MM.1S (cell line): ENCODE measurements around the gene SLC9A5.

Source experiments
- DNase-seq: peaks from one replicate; pipeline ENCODE4 v3.0.0-alpha.2; 2015
- H2AFZ ChIP-seq: fragments of 300-600 bp; sonication (generic); 2 replicates; pipeline ENCODE4 v1.6.0; 2016; ENCODE audit warnings: antibody characterized with exemption, low read length
- H3F3A ChIP-seq: fragments of 300-600 bp; sonication (generic); 2 replicates; pipeline ENCODE4 v1.6.1; 2016; ENCODE audit warnings: mild to moderate bottlenecking, antibody characterized with exemption, low read length, moderate library complexity, mixed read lengths; ENCODE audit not compliant: insufficient read depth
- H3K27ac ChIP-seq: fragments of 300-600 bp; sonication (generic); 2 replicates; pipeline ENCODE4 v1.5.1; 2016; ENCODE audit warnings: mild to moderate bottlenecking, low read length
- H3K27me3 ChIP-seq: fragments of 300-600 bp; sonication (generic); replicated peaks from 2 replicates; pipeline ENCODE4 v1.6.0; 2016; ENCODE audit warnings: low read length; ENCODE audit not compliant: insufficient read depth
- H3K36me3 ChIP-seq: fragments of 300-600 bp; sonication (generic); replicated peaks from 2 replicates; pipeline ENCODE4 v1.6.1; 2016; ENCODE audit warnings: mild to moderate bottlenecking, low read length, mixed read lengths; ENCODE audit not compliant: insufficient read depth
- H3K4me1 ChIP-seq: fragments of 300-600 bp; sonication (generic); 2 replicates; pipeline ENCODE4 v1.6.1; 2016; ENCODE audit warnings: low read length, mixed read lengths
- H3K4me2 ChIP-seq: fragments of 300-600 bp; sonication (generic); 2 replicates; pipeline ENCODE4 v1.6.0; 2016; ENCODE audit warnings: low read depth, low read length
- H3K4me3 ChIP-seq: fragments of 300-600 bp; sonication (generic); 2 replicates; pipeline ENCODE4 v1.5.1; 2016; ENCODE audit warnings: low read length, mixed read lengths
- H3K79me2 ChIP-seq: fragments of 300-600 bp; sonication (generic); 2 replicates; pipeline ENCODE4 v1.6.1; 2016; ENCODE audit warnings: mixed run types, low read length, mixed read lengths
- H3K9ac ChIP-seq: fragments of 300-600 bp; sonication (generic); 2 replicates; pipeline ENCODE4 v1.6.1; 2016; ENCODE audit warnings: low read length, mixed read lengths
- H3K9me2 ChIP-seq: fragments of 300-600 bp; sonication (generic); replicated peaks from 2 replicates; pipeline ENCODE4 v1.6.1; 2016; ENCODE audit warnings: mild to moderate bottlenecking, low read length, mixed read lengths; ENCODE audit not compliant: insufficient read depth
- H3K9me3 ChIP-seq: fragments of 300-600 bp; sonication (generic); replicated peaks from 2 replicates; pipeline ENCODE4 v1.6.1; 2016; ENCODE audit warnings: mild to moderate bottlenecking, low read length, mixed read lengths; ENCODE audit not compliant: insufficient read depth
- H4K20me1 ChIP-seq: fragments of 300-600 bp; sonication (generic); 2 replicates; pipeline ENCODE4 v1.6.1; 2016; ENCODE audit warnings: mild to moderate bottlenecking, low read length, moderate library complexity, mixed read lengths; ENCODE audit not compliant: insufficient read depth
- CTCF ChIP-seq: fragments of 300-600 bp; sonication (generic); IDR thresholded peaks from 2 replicates; pipeline ENCODE4 v1.5.1; 2016; ENCODE audit warnings: antibody characterized with exemption, low read length, mixed read lengths
- EZH2 ChIP-seq: fragments of 300-600 bp; sonication (generic); optimal IDR thresholded peaks from 2 replicates; pipeline ENCODE3; 2017; ENCODE audit warnings: low read depth, mild to moderate bottlenecking, antibody characterized with exemption, low read length, mixed read lengths
- EZH2phosphoT487 ChIP-seq: fragments of 300-600 bp; sonication (generic); IDR thresholded peaks from 2 replicates; pipeline ENCODE4 v1.6.1; 2018; ENCODE audit warnings: antibody characterized with exemption, low read length

SLC9A5 gene

GRCh38 chr16:67246081-67246755, 2.6 kb upstream of the SLC9A5 start:
- no peaks in the 10 kb centered on the region for H4K20me1 ChIP-seq
- no peaks in the 10 kb centered on the region for H3K9me3 ChIP-seq
- peaks cover 18% of the 10 kb centered on the region for H3K27me3 ChIP-seq
- peaks cover 44% of the 10 kb centered on the region for H3K79me2 ChIP-seq
- H3K36me3 ChIP-seq, result no peaks in the 10 kb centered on the region
- peak overlapping the region; percentile 79 for H3K4me2 ChIP-seq
- H3K9ac ChIP-seq, result peak overlapping the region; percentile 80
- peak; percentile 83 for DNase-seq
- peaks cover 36% of the 10 kb centered on the region for H3K4me1 ChIP-seq
- H3K4me3 ChIP-seq, result peak overlapping the region; percentile 93
- peaks cover 44% of the 10 kb centered on the region for H3F3A ChIP-seq
- H3K9me2 ChIP-seq, result no peaks in the 10 kb centered on the region
- H2AFZ ChIP-seq, result peak overlapping the region; percentile 71; the same call in 1 of the 2 replicates
- H3K27ac ChIP-seq, result peak overlapping the region; percentile 85
- no peak for TF ChIP-seq EZH2phosphoT487
- TF ChIP-seq EZH2, result no peak
- TF ChIP-seq CTCF, result peak; percentile 33

DNA sequence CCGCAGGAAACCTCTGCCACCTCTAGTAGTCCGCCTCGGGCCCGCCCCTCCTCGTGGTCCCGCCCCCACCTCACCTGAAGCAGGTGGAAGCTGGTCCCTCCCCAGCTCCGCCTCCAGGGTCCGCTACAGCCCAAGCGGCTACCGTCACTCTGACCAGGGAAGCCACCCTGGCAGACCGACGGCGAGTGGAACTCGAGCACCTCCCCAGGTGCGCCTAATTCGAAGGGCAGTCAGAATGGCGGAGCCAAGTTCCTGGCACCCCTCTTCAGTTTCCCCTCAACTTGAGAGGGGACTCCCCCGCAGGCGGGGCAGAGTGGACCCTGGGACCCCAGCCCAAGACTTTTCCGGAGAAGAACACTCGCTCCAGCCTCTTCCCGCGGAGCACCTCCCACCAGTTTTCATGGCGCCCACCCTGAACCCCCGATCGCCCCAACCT, 2.0 kb upstream of the SLC9A5 start:
- no peaks in the 10 kb centered on the region for H3K9me2 ChIP-seq
- H3K4me3 ChIP-seq, result peak overlapping the region; percentile 93
- peaks cover 39% of the 10 kb centered on the region for H3K79me2 ChIP-seq
- H3K4me1 ChIP-seq, result peaks cover 36% of the 10 kb centered on the region
- no peak for TF ChIP-seq EZH2phosphoT487
- 0 out of 2 replicates have a peak, but pooled peaks have one; percentile 2 for TF ChIP-seq CTCF
- H3K36me3 ChIP-seq, result no peaks in the 10 kb centered on the region
- peaks cover 44% of the 10 kb centered on the region for H3F3A ChIP-seq
- peak; percentile 89 for DNase-seq
- peak overlapping the region; percentile 71 for H2AFZ ChIP-seq
- peak overlapping the region; percentile 79 for H3K4me2 ChIP-seq
- H3K27ac ChIP-seq, result peak overlapping the region; percentile 85
- peak overlapping the region; percentile 80 for H3K9ac ChIP-seq
- H3K9me3 ChIP-seq, result no peaks in the 10 kb centered on the region
- H3K27me3 ChIP-seq, result peaks cover 18% of the 10 kb centered on the region
- H4K20me1 ChIP-seq, result no peaks in the 10 kb centered on the region

DNA sequence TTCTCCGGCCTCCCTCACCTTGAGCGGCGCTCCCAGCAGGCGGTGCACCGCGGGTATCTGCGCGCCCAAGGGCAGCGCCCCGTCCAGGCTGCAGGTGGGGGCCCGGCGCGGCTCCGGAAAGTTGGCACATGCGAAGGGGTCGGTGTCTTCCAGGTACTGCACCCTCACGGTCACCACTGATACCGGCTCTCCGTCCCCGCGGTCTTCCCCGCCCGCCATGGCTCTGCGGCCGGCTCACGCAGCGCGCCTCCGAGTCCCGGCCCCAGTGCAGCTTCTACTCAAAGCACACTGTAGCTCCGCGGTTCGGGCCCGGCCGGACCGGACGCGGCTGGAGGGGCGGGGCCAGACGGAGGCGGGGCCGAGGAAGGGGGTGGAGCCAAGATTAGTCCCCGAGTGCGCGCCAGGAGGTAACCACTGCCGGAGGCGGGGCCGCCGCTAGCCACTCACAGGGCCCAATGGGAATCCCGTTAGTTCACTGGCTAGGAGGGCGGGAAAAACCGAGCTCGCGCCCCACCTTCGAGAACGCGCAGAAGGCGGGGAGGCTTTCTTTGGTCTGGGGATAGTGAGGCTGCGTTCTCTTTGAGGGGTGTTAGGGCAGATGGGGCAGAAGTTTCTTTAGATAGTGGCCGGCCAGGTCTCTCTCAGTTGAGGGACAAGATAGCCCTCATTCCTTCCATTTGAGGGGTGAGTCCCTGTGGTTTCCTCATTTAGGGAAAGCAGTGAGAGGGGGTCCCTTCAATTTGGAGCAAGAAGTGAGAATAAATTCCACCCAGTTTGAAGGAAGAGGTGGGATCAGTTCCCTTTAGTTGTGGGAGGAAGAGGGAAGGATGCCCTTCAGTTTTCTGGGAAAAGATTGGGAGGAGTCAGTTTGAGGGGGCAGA, 1.3 kb upstream of the SLC9A5 start, which contains the start of gene FHOD1:
TSS of gene FHOD1 (minus strand) at position 290 of the 881 bp plus-strand sequence. CDS start at position 219, 71 bp downstream.
- H3K9me3 ChIP-seq, result no peaks in the 10 kb centered on the region
- H3K4me3 ChIP-seq, result peak within 1 kb of the TSS; percentile 93
- peak within 1 kb of the TSS; percentile 85 for H3K27ac ChIP-seq
- H3K36me3 ChIP-seq, result no peaks in the 10 kb centered on the region
- no peaks in the 10 kb centered on the region for H3K9me2 ChIP-seq
- H3K27me3 ChIP-seq, result peaks cover 18% of the 10 kb centered on the region
- peak within 1 kb of the TSS; percentile 80 for H3K9ac ChIP-seq
- peak within 1 kb of the TSS; percentile 94 for H2AFZ ChIP-seq
- peaks cover 36% of the 10 kb centered on the region for H3K4me1 ChIP-seq
- peaks cover 44% of the 10 kb centered on the region for H3F3A ChIP-seq
- peak; percentile 98 for DNase-seq
- no peaks in the 10 kb centered on the region for H4K20me1 ChIP-seq
- peak within 1 kb of the TSS; percentile 79 for H3K4me2 ChIP-seq
- peaks cover 32% of the 10 kb centered on the region for H3K79me2 ChIP-seq
- TF ChIP-seq EZH2phosphoT487 (no peak), EZH2 (no peak), CTCF (no peak)
